ENCODE data around the gene PLCB3. TPM values are rescaled to one million over a fixed set of nuclear protein-coding genes. Genes with fewer than 3 reads are reported as not detected.

The PLCB3 gene
- total RNA-seq, 4 donors from 2014 or later: 33.3 to 46.9 (median 36.3) TPM

- WGBS: 22% methylated on average over 7 of the region's 7 CpGs
- no peaks in the 10 kb centered on the region for H3K9me3 ChIP-seq
- H3K27ac ChIP-seq: no peak overlapping the region
- H3K4me3 ChIP-seq: no peak overlapping the region
- H3K27me3 ChIP-seq: no peaks in the 10 kb centered on the region
- peaks cover 54% of the 10 kb centered on the region for H3K36me3 ChIP-seq
- peak; percentile 90 for DNase-seq (ENCODE audit: low spot score in 2 of 2)
- no peak for TF ChIP-seq POLR2A (IDR thresholded peaks at IDR 0.05)
- TF ChIP-seq, protein P1, sequence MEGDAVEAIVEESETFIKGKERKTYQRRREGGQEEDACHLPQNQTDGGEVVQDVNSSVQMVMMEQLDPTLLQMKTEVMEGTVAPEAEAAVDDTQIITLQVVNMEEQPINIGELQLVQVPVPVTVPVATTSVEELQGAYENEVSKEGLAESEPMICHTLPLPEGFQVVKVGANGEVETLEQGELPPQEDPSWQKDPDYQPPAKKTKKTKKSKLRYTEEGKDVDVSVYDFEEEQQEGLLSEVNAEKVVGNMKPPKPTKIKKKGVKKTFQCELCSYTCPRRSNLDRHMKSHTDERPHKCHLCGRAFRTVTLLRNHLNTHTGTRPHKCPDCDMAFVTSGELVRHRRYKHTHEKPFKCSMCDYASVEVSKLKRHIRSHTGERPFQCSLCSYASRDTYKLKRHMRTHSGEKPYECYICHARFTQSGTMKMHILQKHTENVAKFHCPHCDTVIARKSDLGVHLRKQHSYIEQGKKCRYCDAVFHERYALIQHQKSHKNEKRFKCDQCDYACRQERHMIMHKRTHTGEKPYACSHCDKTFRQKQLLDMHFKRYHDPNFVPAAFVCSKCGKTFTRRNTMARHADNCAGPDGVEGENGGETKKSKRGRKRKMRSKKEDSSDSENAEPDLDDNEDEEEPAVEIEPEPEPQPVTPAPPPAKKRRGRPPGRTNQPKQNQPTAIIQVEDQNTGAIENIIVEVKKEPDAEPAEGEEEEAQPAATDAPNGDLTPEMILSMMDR (IDR thresholded peaks at IDR 0.05): peak; percentile 70 to 72
- no peak for TF ChIP-seq EP300 (IDR thresholded peaks at IDR 0.05)
- peak in 2 of 3 donors; percentile 40 to 55 for TF ChIP-seq POLR2AphosphoS5 (IDR thresholded peaks at IDR 0.05)
- H3K4me1 ChIP-seq: peaks cover 36% of the 10 kb centered on the region
Observed at GRCh38 chr11:64204464-64204989, 46.8 kb upstream of the PLCB3 start.

GRCh38 chr11:64206457-64207255, 44.7 kb upstream of the PLCB3 start, which contains the start of gene FERMT3:
Gene FERMT3, plus strand, starts transcription at chr11:64206721. Its CDS starts 644 bp downstream, at chr11:64207365.
- peak in 1 of 2 donors; percentile 74 for DNase-seq (ENCODE audit: low spot score in 2 of 2)
- TF ChIP-seq POLR2AphosphoS5 (IDR thresholded peaks at IDR 0.05) (no peak), EP300 (IDR thresholded peaks at IDR 0.05) (no peak)
- TF ChIP-seq, protein P1 (IDR thresholded peaks at IDR 0.05): no peak
- 59% methylated on average over 11 of the region's 27 CpGs for WGBS
- H3K27me3 ChIP-seq: no peaks in the 10 kb centered on the region
- peaks cover 40% of the 10 kb centered on the region for H3K36me3 ChIP-seq
- peak within 1 kb of the TSS; percentile 81 for H3K27ac ChIP-seq
- peak within 1 kb of the TSS; percentile 45 for H3K4me3 ChIP-seq
- no peaks in the 10 kb centered on the region for H3K9me3 ChIP-seq
- peaks cover 36% of the 10 kb centered on the region for H3K4me1 ChIP-seq

- DNase-seq (ENCODE audit: low spot score in 2 of 2): peak in 1 of 2 donors; percentile 81
- Histone ChIP-seq H3K27ac (peak overlapping the region; percentile 81), H3K4me1 (peaks cover 36% of the 10 kb centered on the region), H3K9me3 (no peaks in the 10 kb centered on the region), H3K27me3 (no peaks in the 10 kb centered on the region), H3K36me3 (peaks cover 32% of the 10 kb centered on the region), H3K4me3 (peak overlapping the region; percentile 45)
- 44% methylated on average over 27 of the region's 30 CpGs for WGBS
- TF ChIP-seq POLR2AphosphoS5 (IDR thresholded peaks at IDR 0.05) (no peak), POLR2A (IDR thresholded peaks at IDR 0.05) (peak in 1 of 2 donors; percentile 22), EP300 (IDR thresholded peaks at IDR 0.05) (no peak)
- TF ChIP-seq, protein P1 (IDR thresholded peaks at IDR 0.05): no peak
Observed at GRCh38 chr11:64207256-64208085, 43.9 kb upstream of the PLCB3 start.

DNA sequence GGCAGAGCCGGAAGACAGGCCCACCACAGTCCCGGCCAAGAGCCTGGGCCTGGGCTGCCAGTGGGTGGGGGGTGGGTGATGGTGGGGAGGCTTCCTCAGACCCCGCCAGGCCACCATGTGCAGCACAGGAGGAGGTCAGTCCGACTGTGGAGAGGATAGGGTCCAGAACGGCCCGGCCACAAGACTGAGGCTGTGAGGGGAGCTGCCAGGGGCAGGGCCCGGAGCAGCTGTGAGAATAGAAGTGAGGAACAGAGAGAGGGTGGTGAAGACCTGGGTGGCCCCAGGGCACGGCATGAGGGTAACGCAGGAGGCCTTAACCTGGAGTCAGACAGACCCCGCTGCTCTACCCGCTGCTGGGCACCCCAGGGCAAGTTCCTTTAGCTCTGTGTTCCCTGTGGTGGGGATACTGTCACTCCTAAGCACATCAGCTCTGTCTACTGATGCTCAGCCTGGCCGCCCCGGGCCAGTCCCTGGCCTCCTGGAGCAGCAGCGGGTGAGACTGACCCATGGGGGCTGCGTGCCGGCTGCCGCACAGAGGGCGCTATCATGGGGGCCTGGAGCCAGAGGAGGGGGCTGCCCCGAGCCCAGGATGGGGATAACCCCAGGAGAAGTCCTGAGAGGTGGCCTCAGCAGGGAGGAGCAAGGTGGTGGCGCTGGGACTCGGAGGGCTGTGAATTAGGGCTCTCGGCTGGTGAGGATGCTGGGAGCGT, 43.1 kb upstream of the PLCB3 start:
- H3K36me3 ChIP-seq: peaks cover 24% of the 10 kb centered on the region
- peak overlapping the region; percentile 45 for H3K4me3 ChIP-seq
- no peaks in the 10 kb centered on the region for H3K27me3 ChIP-seq

More for the DNA sequence above, 43.1 kb upstream of the PLCB3 start:
- WGBS: 78% methylated on average over 21 of the region's 23 CpGs
- TF ChIP-seq, protein P1 (IDR thresholded peaks at IDR 0.05): no peak
- TF ChIP-seq POLR2AphosphoS5 (IDR thresholded peaks at IDR 0.05) (no peak), EP300 (IDR thresholded peaks at IDR 0.05) (no peak), POLR2A (IDR thresholded peaks at IDR 0.05) (no peak)
- Histone ChIP-seq H3K4me1 (peaks cover 36% of the 10 kb centered on the region), H3K9me3 (no peaks in the 10 kb centered on the region), H3K27ac (peak overlapping the region; percentile 81)
- DNase-seq (ENCODE audit: low spot score in 2 of 2): no peak

Data from suprapubic skin (tissue), 4 donors.